Activated CD8-positive, alpha-beta T cell treated with anti-CD3 and anti-CD28 coated beads for 36 hours (primary cell): ENCODE results near the gene HSDL1. TPM values are rescaled to one million over a fixed set of nuclear protein-coding genes. Genes with fewer than 3 reads are reported as not detected.

Experiments used
- ATAC-seq: fragments of 200-7000 bp; cut with Tn5 transposase; one replicate; pipeline ENCODE4 v1.10.0; 2021; ENCODE audit warnings: mild to moderate bottlenecking, moderate library complexity
- CTCF ChIA-PET: fragments of 350-600 bp; sonication (Branson Sonifier 250); formaldehyde crosslinking; loops from one replicate; lab custom pipeline; 2021; ENCODE audit warnings: antibody characterized with exemption; lab: Charles Lee
- POLR2A ChIA-PET: fragments of 350-600 bp; sonication (Branson Sonifier 250); formaldehyde crosslinking; loops from one replicate; lab custom pipeline; 2021; ENCODE audit warnings: antibody characterized with exemption; lab: Charles Lee
- DNase-seq: peaks from one replicate; pipeline ENCODE4 v3.0.0-alpha.2; 2020
- H3K27ac Mint-ChIP-seq: one replicate; pipeline ENCODE4 v1.8.0; 2021; ENCODE audit warnings: mild to moderate bottlenecking, mixed read lengths
- H3K27me3 Mint-ChIP-seq: one replicate; pipeline ENCODE4 v1.8.0; 2021; ENCODE audit warnings: mixed read lengths
- H3K36me3 Mint-ChIP-seq: one replicate; pipeline ENCODE4 v1.8.0; 2021; ENCODE audit warnings: low read depth, mixed read lengths
- H3K4me1 Mint-ChIP-seq: one replicate; pipeline ENCODE4 v1.8.0; 2021; ENCODE audit warnings: low read depth, mixed read lengths
- H3K4me3 Mint-ChIP-seq: one replicate; pipeline ENCODE4 v1.8.0; 2021; ENCODE audit warnings: mild to moderate bottlenecking, moderate library complexity, mixed read lengths
- H3K9me3 Mint-ChIP-seq: one replicate; pipeline ENCODE4 v1.8.0; 2021; ENCODE audit warnings: mixed read lengths
- intact Hi-C: fragments of 100-400 bp; cut with micrococcal nuclease; formaldehyde crosslinking; loops from one replicate; pipeline ENCODE4 v1.10.0; 2022
- total RNA-seq, 2 experiments: library from RNA; stranded (reverse); gene quantifications; one replicate each; pipeline ENCODE4 v1.2.3, GENCODE V29; 2021
- TF ChIP-seq, protein P1 (sequence below): fragments of 200-600 bp; IDR thresholded peaks from one replicate; pipeline ENCODE4 v1.8.0; 2022; ENCODE audit warnings: antibody characterized with exemption, mild to moderate bottlenecking

HSDL1 gene
- total RNA-seq, 2 experiments from 2014 or later: 11.1 to 11.8 TPM

- TF ChIP-seq, protein P1, sequence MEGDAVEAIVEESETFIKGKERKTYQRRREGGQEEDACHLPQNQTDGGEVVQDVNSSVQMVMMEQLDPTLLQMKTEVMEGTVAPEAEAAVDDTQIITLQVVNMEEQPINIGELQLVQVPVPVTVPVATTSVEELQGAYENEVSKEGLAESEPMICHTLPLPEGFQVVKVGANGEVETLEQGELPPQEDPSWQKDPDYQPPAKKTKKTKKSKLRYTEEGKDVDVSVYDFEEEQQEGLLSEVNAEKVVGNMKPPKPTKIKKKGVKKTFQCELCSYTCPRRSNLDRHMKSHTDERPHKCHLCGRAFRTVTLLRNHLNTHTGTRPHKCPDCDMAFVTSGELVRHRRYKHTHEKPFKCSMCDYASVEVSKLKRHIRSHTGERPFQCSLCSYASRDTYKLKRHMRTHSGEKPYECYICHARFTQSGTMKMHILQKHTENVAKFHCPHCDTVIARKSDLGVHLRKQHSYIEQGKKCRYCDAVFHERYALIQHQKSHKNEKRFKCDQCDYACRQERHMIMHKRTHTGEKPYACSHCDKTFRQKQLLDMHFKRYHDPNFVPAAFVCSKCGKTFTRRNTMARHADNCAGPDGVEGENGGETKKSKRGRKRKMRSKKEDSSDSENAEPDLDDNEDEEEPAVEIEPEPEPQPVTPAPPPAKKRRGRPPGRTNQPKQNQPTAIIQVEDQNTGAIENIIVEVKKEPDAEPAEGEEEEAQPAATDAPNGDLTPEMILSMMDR: no peak
- DNase-seq (no peak), ATAC-seq (no peak)
- Mint-ChIP-seq H3K4me3 (no peak overlapping the region), H3K27ac (peak overlapping the region; percentile 27), H3K36me3 (peaks cover 53% of the 10 kb centered on the region), H3K4me1 (peaks cover 42% of the 10 kb centered on the region), H3K9me3 (no peaks in the 10 kb centered on the region), H3K27me3 (no peaks in the 10 kb centered on the region)
- POLR2A ChIA-PET: interaction anchor here (1.5 kb wide), 1 partner anchor 90 kb away, joined by 4 read pairs; no protein-coding TSS in a partner anchor
- CTCF ChIA-PET: interaction anchor here (0.8 to 11.0 kb wide), 15 partner anchors 11 to 174 kb away, joined by 3 to 172 read pairs (median 11); partner anchors contain the start of genes ADAD2, MBTPS1 and TAF1C
- intact Hi-C loops: loop anchor here (5.0 kb wide), 2 partner anchors 57 to 102 kb away; partner anchors contain the start of gene TAF1C
Observed at GRCh38 chr16:84085773-84086172, 59.2 kb downstream of the HSDL1 start.

DNA sequence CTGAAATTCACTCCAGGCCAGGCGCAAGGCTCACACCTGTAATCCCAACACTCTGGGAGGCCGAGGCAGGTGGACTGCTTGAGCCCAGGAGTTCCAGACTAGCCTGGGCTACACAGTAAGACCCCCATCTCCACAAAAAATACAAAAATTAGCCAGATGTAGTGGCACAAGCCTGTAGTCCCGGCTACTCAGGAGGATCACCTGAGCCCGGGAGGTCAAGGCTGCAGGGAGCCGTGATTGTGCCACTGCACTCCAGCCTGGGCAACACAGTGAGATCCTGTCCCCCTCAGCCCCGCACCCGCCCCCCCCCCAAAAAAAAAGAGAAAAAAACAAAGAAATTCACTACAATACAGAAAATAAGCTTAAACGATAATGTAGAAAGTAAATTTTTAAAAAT lies 59.7 kb downstream of the HSDL1 start:
- TF ChIP-seq, protein P1: no peak
- Mint-ChIP-seq H3K4me1 (peaks cover 42% of the 10 kb centered on the region), H3K27me3 (no peaks in the 10 kb centered on the region), H3K36me3 (peaks cover 54% of the 10 kb centered on the region), H3K4me3 (no peak overlapping the region), H3K27ac (peak overlapping the region; percentile 22), H3K9me3 (no peaks in the 10 kb centered on the region)
- ChIA-PET POLR2A (interaction anchor here (1.2 to 1.5 kb wide), 2 partner anchors 31 to 91 kb away, joined by 4 read pairs; no protein-coding TSS in a partner anchor), CTCF (interaction anchor here (0.6 to 11.0 kb wide), 19 partner anchors 10 to 129 kb away, joined by 3 to 172 read pairs (median 5); partner anchors contain the start of genes ADAD2, MBTPS1 and TAF1C)
- intact Hi-C loops: loop anchor here (5.0 kb wide), 2 partner anchors 57 to 102 kb away; partner anchors contain the start of gene TAF1C
- ATAC-seq (no peak), DNase-seq (no peak)

- Mint-ChIP-seq H3K4me1 (peaks cover 43% of the 10 kb centered on the region), H3K27me3 (no peaks in the 10 kb centered on the region), H3K4me3 (no peak overlapping the region), H3K27ac (no peak overlapping the region), H3K36me3 (peaks cover 54% of the 10 kb centered on the region), H3K9me3 (no peaks in the 10 kb centered on the region)
- ChIA-PET POLR2A (interaction anchor here (1.2 to 1.5 kb wide), 2 partner anchors 32 to 91 kb away, joined by 4 read pairs; no protein-coding TSS in a partner anchor), CTCF (interaction anchor here (0.6 to 11.0 kb wide), 26 partner anchors 10 to 157 kb away, joined by 3 to 172 read pairs (median 4); partner anchors contain the start of genes ADAD2, MBTPS1 and TAF1C)
- ATAC-seq (peak; percentile 87), DNase-seq (peak; percentile 87)
- TF ChIP-seq, protein P1: peak; percentile 89
- intact Hi-C loops: loop anchor here (5.0 kb wide), 2 partner anchors 58 to 103 kb away; partner anchors contain the start of gene TAF1C
Observed at GRCh38 chr16:84084570-84085270, 60.3 kb downstream of the HSDL1 start.

DNA sequence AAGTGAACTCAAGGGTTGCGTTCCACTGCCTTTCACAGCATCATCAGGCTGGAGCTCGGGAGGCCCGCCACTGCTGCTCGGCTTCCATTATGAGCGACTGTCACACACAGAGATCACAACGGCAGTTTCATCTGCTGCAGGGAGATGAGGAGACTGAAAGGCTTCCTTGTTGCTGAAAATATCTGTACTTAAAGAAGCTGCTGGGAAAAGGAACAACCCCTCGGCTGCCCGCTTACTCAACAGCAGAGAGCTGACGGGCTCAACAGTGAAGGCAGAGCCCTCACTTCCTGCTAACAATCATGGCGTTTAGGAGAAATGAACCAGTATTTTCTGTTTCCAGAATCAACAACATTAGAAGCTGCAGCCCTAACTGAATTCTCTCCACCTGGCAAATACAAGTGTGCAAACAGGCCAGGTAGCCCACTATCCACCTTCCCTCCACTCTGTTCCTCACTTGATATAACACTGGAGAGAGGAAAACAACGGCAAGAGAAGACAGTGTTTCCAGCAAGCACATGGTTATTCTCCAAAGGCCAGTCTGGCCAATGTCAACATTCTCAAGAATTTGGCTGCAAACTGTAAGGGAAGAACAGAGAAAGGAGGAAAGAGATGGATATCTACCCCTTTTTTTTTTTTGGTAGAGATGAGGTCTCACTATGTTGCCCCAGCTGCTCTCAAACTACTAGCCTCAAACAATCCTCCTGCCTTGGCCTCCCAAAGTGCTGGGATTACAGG lies 62.0 kb downstream of the HSDL1 start:
- DNase-seq (no peak), ATAC-seq (no peak)
- intact Hi-C loops: no loop called here
- H3K27ac Mint-ChIP-seq: no peak overlapping the region
- H3K36me3 Mint-ChIP-seq: peaks cover 40% of the 10 kb centered on the region
- no peaks in the 10 kb centered on the region for H3K9me3 Mint-ChIP-seq
- H3K27me3 Mint-ChIP-seq: no peaks in the 10 kb centered on the region
- ChIA-PET CTCF (interaction anchor here (1.3 to 11.0 kb wide), 7 partner anchors 15 to 104 kb away, joined by 3 to 172 read pairs (median 7); partner anchors contain the start of genes ADAD2 and TAF1C), POLR2A (interaction anchor here (1.2 kb wide), 1 partner anchor 20 kb away, joined by 4 read pairs; no protein-coding TSS in a partner anchor)
- TF ChIP-seq, protein P1: no peak
- H3K4me1 Mint-ChIP-seq: peaks cover 28% of the 10 kb centered on the region
- H3K4me3 Mint-ChIP-seq: no peak overlapping the region
